M059J (cell line): ENCODE results near the gene ANKHD1. TPM values are rescaled to one million over a fixed set of nuclear protein-coding genes. Genes with fewer than 3 reads are reported as not detected.
"Not testable (repeated sequence)": the region's sequence is repeated elsewhere in the genome, so short reads cannot be mapped to it uniquely, and the experiment has no call there.

Experiments
- DNase-seq: peaks from one replicate; pipeline ENCODE4 v3.0.0-alpha.2; 2012; ENCODE audit warnings: low read depth
- total RNA-seq: library from RNA; depleted of rRNA; stranded (reverse); fragments of >200 nt; shearing (Covaris generic); gene quantifications from 2 replicates; pipeline ENCODE4 v1.2.3, GENCODE V29; 2014

The ANKHD1 gene
- total RNA-seq, 1 experiment from 2014 or later, result 48.5 TPM

GRCh38 chr5:140421375-140421774 is 19.7 kb downstream of the ANKHD1 start:
- not testable (repeated sequence) for DNase-seq

GRCh38 chr5:140423609-140424008 is 22.0 kb downstream of the ANKHD1 start:
- no peak for DNase-seq

- DNase-seq, result no peak
Measured at GRCh38 chr5:140424135-140424534, 22.5 kb downstream of the ANKHD1 start.

GRCh38 chr5:140427726-140428125 is 26.1 kb downstream of the ANKHD1 start:
- DNase-seq, result not testable (repeated sequence)

GRCh38 chr5:140429724-140430123 is 28.1 kb downstream of the ANKHD1 start:
- DNase-seq, result no peak

GRCh38 chr5:140432212-140432611 is 30.6 kb downstream of the ANKHD1 start:
- no peak for DNase-seq

- DNase-seq, result no peak
Measured at GRCh38 chr5:140432916-140433315, 31.3 kb downstream of the ANKHD1 start.

GRCh38 chr5:140457368-140457767 is 55.7 kb downstream of the ANKHD1 start:
- DNase-seq, result not testable (repeated sequence)

GRCh38 chr5:140466981-140467742 is 65.5 kb downstream of the ANKHD1 start:
- no peak for DNase-seq

GRCh38 chr5:140468188-140468587 is 66.6 kb downstream of the ANKHD1 start:
- peak; percentile 26 for DNase-seq

- no peak for DNase-seq
Measured at GRCh38 chr5:140469259-140469658, 67.6 kb downstream of the ANKHD1 start.

GRCh38 chr5:140480310-140481014 is 78.8 kb downstream of the ANKHD1 start:
- DNase-seq, result peak; percentile 34

- peak; percentile 64 for DNase-seq
Measured at GRCh38 chr5:140481758-140482157, 80.1 kb downstream of the ANKHD1 start.

- DNase-seq, result no peak
Measured at GRCh38 chr5:140483055-140483454, 81.4 kb downstream of the ANKHD1 start.

- DNase-seq, result peak; percentile 30
Measured at GRCh38 chr5:140488141-140488540, 86.5 kb downstream of the ANKHD1 start.

- DNase-seq, result peak; percentile 26
Measured at GRCh38 chr5:140488914-140489313, 87.3 kb downstream of the ANKHD1 start.

GRCh38 chr5:140497897-140498296 is 96.3 kb downstream of the ANKHD1 start:
- no peak for DNase-seq

GRCh38 chr5:140498591-140498990 is 97.0 kb downstream of the ANKHD1 start:
- no peak for DNase-seq

- DNase-seq, result no peak
Measured at GRCh38 chr5:140502834-140503233, 101.2 kb downstream of the ANKHD1 start.

GRCh38 chr5:140509898-140510297 is 108.3 kb downstream of the ANKHD1 start:
- DNase-seq, result no peak

- DNase-seq, result no peak
Measured at GRCh38 chr5:140513124-140513523, 111.5 kb downstream of the ANKHD1 start.

- no peak for DNase-seq
Measured at GRCh38 chr5:140524003-140524402, 122.4 kb downstream of the ANKHD1 start.

- DNase-seq, result no peak
Measured at GRCh38 chr5:140540227-140540626, 138.6 kb downstream of the ANKHD1 start.
